Esophagus squamous epithelium (tissue), 4 donors: ENCODE data around the gene CHAMP1.

Experiments
- CTCF ChIP-seq, 6 experiments: fragments of 450-650 bp in 4 of 6; fragments of 200-600 bp in 2 of 6; sonication (generic) in 2 of 6; IDR thresholded peaks; one replicate each; pipeline ENCODE4 v1.5.1; 2016 to 2019; ENCODE audit warnings: antibody characterized with exemption in 6 of 6, mild to moderate bottlenecking in 4 of 6, moderate library complexity in 4 of 6
- POLR2A ChIP-seq, 4 donors: fragments of 450-650 bp; IDR thresholded peaks; one replicate each; pipeline ENCODE4 v1.6.1; 2017; ENCODE audit warnings: antibody characterized with exemption in 4 of 4, mild to moderate bottlenecking in 4 of 4, moderate library complexity in 3 of 4

- no peak for TF ChIP-seq CTCF (IDR thresholded peaks at IDR 0.05)
- TF ChIP-seq POLR2A (IDR thresholded peaks at IDR 0.05): no peak
Measured at GRCh38 chr13:114285166-114285808, 29.0 kb upstream of the CHAMP1 start.
